B cell (primary cell): Measurements from ENCODE around the gene CMTM7. TPM values are rescaled to one million over a fixed set of nuclear protein-coding genes. Genes with fewer than 3 reads are reported as not detected.

Experiments used
- ATAC-seq: fragments of 200-7000 bp; cut with Tn5 transposase; one replicate; pipeline ENCODE4 v1.10.0; 2021; ENCODE audit warnings: low read depth, mild to moderate bottlenecking, moderate number of reproducible peaks, moderate library complexity
- CTCF ChIA-PET: fragments of 350-600 bp; sonication (Branson Sonifier 250); formaldehyde crosslinking; loops from one replicate; lab custom pipeline; 2021; ENCODE audit warnings: antibody characterized with exemption, inconsistent platforms; lab: Charles Lee
- POLR2A ChIA-PET: fragments of 350-600 bp; sonication (Branson Sonifier 250); formaldehyde crosslinking; loops from one replicate; lab custom pipeline; 2021; ENCODE audit warnings: antibody characterized with exemption; lab: Charles Lee
- DNase-seq: peaks from one replicate; pipeline ENCODE4 v3.0.0; 2013
- H2AFZ ChIP-seq: 2 replicates; pipeline ENCODE4 v1.6.1; 2012; ENCODE audit warnings: mild to moderate bottlenecking, low read depth, low read length; ENCODE audit not compliant: insufficient read depth, poor library complexity, severe bottlenecking
- H3K27ac ChIP-seq, 2 donors: 1 replicate in 1 of 2; 2 replicates in 1 of 2; pipeline ENCODE4 v1.5.1; 2012 to 2013; ENCODE audit warnings: low read length in 2 of 2, mild to moderate bottlenecking in 2 of 2, moderate library complexity in 1 of 2
- H3K27me3 ChIP-seq, 4 experiments: fragments of 200-600 bp in 1 of 4; sonication (generic) in 1 of 4; replicated peaks in 1 of 4; 1 replicate in 2 of 4; 2 replicates in 2 of 4; pipeline versions ENCODE4 v1.6.1 to v1.7.0; 2013 to 2016; ENCODE audit warnings: low read length in 3 of 4, mild to moderate bottlenecking in 2 of 4, mixed read lengths in 1 of 4, moderate library complexity in 1 of 4; ENCODE audit not compliant: insufficient read depth in 4 of 4, control insufficient read depth in 3 of 4; ENCODE audit errors: control extremely low read depth in 1 of 4
- H3K36me3 ChIP-seq, 2 experiments: replicated peaks in 1 of 2; 1 replicate in 1 of 2; 2 replicates in 1 of 2; pipeline versions ENCODE4 v1.6.1 to v1.7.1; 2013; ENCODE audit warnings: low read length in 1 of 2; ENCODE audit not compliant: insufficient read depth in 2 of 2, control insufficient read depth in 1 of 2; ENCODE audit errors: control extremely low read depth in 1 of 2, extremely low read depth in 1 of 2
- H3K4me1 ChIP-seq, 2 donors: fragments of 200-600 bp in 1 of 2; sonication (generic) in 1 of 2; 1 replicate in 1 of 2; 2 replicates in 1 of 2; pipeline versions ENCODE4 v1.5.1 to v1.6.1; 2013 to 2017; ENCODE audit warnings: low read length in 2 of 2; ENCODE audit not compliant: control insufficient read depth in 2 of 2, insufficient read depth in 2 of 2
- H3K4me2 ChIP-seq: replicated peaks from 2 replicates; pipeline ENCODE3; 2012; ENCODE audit warnings: mild to moderate bottlenecking, low read depth, low read length; ENCODE audit not compliant: poor library complexity, severe bottlenecking
- H3K4me3 ChIP-seq, 5 experiments: fragments of 200-600 bp in 1 of 5; sonication (generic) in 1 of 5; 1 replicate in 3 of 5; 2 replicates in 2 of 5; pipeline versions ENCODE4 v1.5.1 to v1.7.0; 2011 to 2016; ENCODE audit warnings: low read length in 4 of 5, mild to moderate bottlenecking in 4 of 5, low read depth in 2 of 5, control low read depth in 1 of 5, moderate library complexity in 1 of 5; ENCODE audit not compliant: insufficient read depth in 1 of 5; ENCODE audit errors: control extremely low read depth in 1 of 5, extremely low read depth in 1 of 5
- H3K79me2 ChIP-seq: fragments of 200-600 bp; sonication (generic); one replicate; pipeline ENCODE4 v1.6.0; 2016; ENCODE audit warnings: low read length; ENCODE audit not compliant: control insufficient read depth, insufficient read depth
- H3K9ac ChIP-seq: fragments of 200-600 bp; sonication (generic); 2 replicates; pipeline ENCODE4 v1.6.1; 2017; ENCODE audit warnings: mild to moderate bottlenecking, low read length, moderate library complexity
- H3K9me3 ChIP-seq, 3 donors: one replicate each; pipeline versions ENCODE4 v1.6.1 to v1.7.1; 2013; ENCODE audit warnings: low read length in 2 of 3; ENCODE audit not compliant: control insufficient read depth in 2 of 3, insufficient read depth in 1 of 3; ENCODE audit errors: control extremely low read depth in 1 of 3
- H4K20me1 ChIP-seq: 2 replicates; pipeline ENCODE4 v1.6.0; 2012; ENCODE audit warnings: mild to moderate bottlenecking, low read length; ENCODE audit not compliant: insufficient read depth, control insufficient read depth, poor library complexity, severe bottlenecking
- H3K27ac Mint-ChIP-seq: one replicate; pipeline ENCODE4 v1.8.0; 2021; ENCODE audit warnings: mixed read lengths
- H3K27me3 Mint-ChIP-seq: one replicate; pipeline ENCODE4 v1.8.0; 2021; ENCODE audit warnings: mixed read lengths
- H3K4me1 Mint-ChIP-seq: one replicate; pipeline ENCODE4 v1.8.0; 2021; ENCODE audit warnings: mixed read lengths
- H3K4me3 Mint-ChIP-seq: one replicate; pipeline ENCODE4 v1.8.0; 2021; ENCODE audit warnings: mixed read lengths
- H3K9me3 Mint-ChIP-seq: one replicate; pipeline ENCODE4 v1.8.0; 2022; ENCODE audit warnings: mixed read lengths; ENCODE audit not compliant: insufficient read depth
- CTCF ChIP-seq: fragments of 200-600 bp; IDR thresholded peaks from one replicate; pipeline ENCODE4 v1.8.0; 2022; ENCODE audit warnings: antibody characterized with exemption, mild to moderate bottlenecking
- EZH2 ChIP-seq: IDR thresholded peaks from 2 replicates; pipeline ENCODE4 v1.6.1; 2012; ENCODE audit warnings: borderline replicate concordance, low read depth, mild to moderate bottlenecking, moderate library complexity, low read length; ENCODE audit not compliant: insufficient read depth, poor library complexity, severe bottlenecking
- WGBS: methylation state at CpG from one replicate; pipeline ENCODE4 v1.1.5; 2013; ENCODE audit warnings: missing lambda C conversion rate; ENCODE audit not compliant: insufficient coverage; 5-methylcytosine and 5-hydroxymethylcytosine counted together
- intact Hi-C: fragments of 100-400 bp; cut with micrococcal nuclease; formaldehyde crosslinking; loops from one replicate; pipeline ENCODE4 v1.10.0; 2022
- polyA plus RNA-seq: library from polyadenylated mRNA; depleted of rRNA; stranded (reverse); fragments of >200 nt; gene quantifications from 2 replicates; pipeline ENCODE4 v1.2.3, GENCODE V29; 2012
- total RNA-seq, 2 donors: library from RNA; stranded (reverse); fragments of 120-200 nt in 1 of 2; gene quantifications; 1 replicate in 1 of 2; 2 replicates in 1 of 2; pipeline versions ENCODE4 v1.2.3 to v1.2.4, GENCODE V29; 2013 to 2022

CMTM7 gene
- total and polyA plus RNA-seq, 2 donors (not counting 1 experiment from before 2014, with no cell fraction given), result 71.5 to 76.1 TPM

DNA sequence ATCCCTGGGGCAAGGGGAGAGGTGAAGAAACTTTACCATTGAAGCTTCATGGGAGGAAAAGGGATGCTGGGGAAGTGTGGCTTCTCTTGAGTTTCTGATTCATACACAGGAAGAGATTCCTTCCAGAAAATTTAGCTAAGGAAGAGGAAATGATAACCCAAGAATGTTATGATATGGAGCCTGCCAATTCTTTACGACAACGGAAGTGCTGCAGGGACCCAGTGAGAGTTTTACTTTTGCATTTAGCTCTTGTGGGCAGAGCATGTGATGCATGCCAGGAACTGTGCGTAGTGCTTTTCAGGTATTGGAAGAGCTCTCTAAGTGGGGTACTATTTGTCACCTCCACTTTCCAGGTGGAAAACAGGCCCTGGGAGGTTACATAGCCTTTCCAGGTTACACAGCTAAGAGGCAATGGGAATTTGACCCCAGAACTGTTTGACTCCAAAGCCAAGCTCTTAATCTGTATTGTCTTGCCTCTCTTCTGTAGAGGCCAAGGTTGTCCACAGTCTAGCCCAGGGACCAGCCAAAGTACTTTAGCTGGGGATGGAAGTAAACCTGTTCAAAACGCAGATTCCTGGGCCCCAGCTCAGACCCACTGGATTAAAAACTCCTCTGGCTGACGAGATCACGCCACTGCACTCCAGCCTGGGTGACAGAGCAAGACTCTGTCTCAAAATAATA, 23.0 kb downstream of the CMTM7 start:
- ChIA-PET POLR2A (interaction anchor here (0.6 to 0.9 kb wide), 2 partner anchors 25 to 34 kb away, joined by 5 to 11 read pairs; no protein-coding TSS in a partner anchor), CTCF (interaction anchor here (0.5 to 4.5 kb wide), 9 partner anchors 9 to 69 kb away, joined by 3 to 24 read pairs (median 4); no protein-coding TSS in a partner anchor)
- Histone ChIP-seq H3K27ac (peak overlapping the region; percentile 71 to 73), H3K4me2 (peak overlapping the region; percentile 52), H3K4me3 (no peak overlapping the region), H3K27me3 (no peaks in the 10 kb centered on the region), H3K9ac (no peak overlapping the region), H3K79me2 (peaks cover 95% of the 10 kb centered on the region), H3K4me1 (peaks cover 31 to 33% of the 10 kb centered on the region in 2 donors), H4K20me1 (peaks cover 4% of the 10 kb centered on the region), H3K36me3 (peaks cover 0 to 2% of the 10 kb centered on the region in 2 experiments), H3K9me3 (no peaks in the 10 kb centered on the region), H2AFZ (peak overlapping the region; percentile 61)
- DNase-seq (peak; percentile 63), ATAC-seq (peak; percentile 87)
- Mint-ChIP-seq H3K27me3 (no peaks in the 10 kb centered on the region), H3K4me1 (peaks cover 61% of the 10 kb centered on the region), H3K9me3 (no peaks in the 10 kb centered on the region), H3K4me3 (peak overlapping the region; percentile 48), H3K27ac (peak overlapping the region; percentile 88)
- 38% methylated on average over 3 of the region's 6 CpGs for WGBS
- TF ChIP-seq CTCF (no peak), EZH2 (no peak)
- intact Hi-C loops, result loop anchor here (5.0 kb wide), 1 partner anchor 37 kb away; no protein-coding TSS in a partner anchor

- Histone ChIP-seq H3K36me3 (no peaks in the 10 kb centered on the region), H2AFZ (peak overlapping the region; percentile 1), H3K27ac (peak overlapping the region; percentile 79 to 86), H3K27me3 (no peaks in the 10 kb centered on the region), H3K4me3 (peak overlapping the region in 2 of 5 experiments; percentile 11 to 38), H3K4me1 (peaks cover 67 to 73% of the 10 kb centered on the region in 2 donors), H3K4me2 (peak overlapping the region; percentile 74), H3K79me2 (peaks cover 81% of the 10 kb centered on the region), H4K20me1 (no peaks in the 10 kb centered on the region), H3K9me3 (peaks cover 0 to 3% (median 0%) of the 10 kb centered on the region in 3 donors), H3K9ac (peak overlapping the region; percentile 27)
- H3K4me1 Mint-ChIP-seq, result peaks cover 84% of the 10 kb centered on the region
- no peaks in the 10 kb centered on the region for H3K9me3 Mint-ChIP-seq
- ATAC-seq (no peak), DNase-seq (no peak)
- H3K4me3 Mint-ChIP-seq, result peak overlapping the region; percentile 84
- H3K27me3 Mint-ChIP-seq, result no peaks in the 10 kb centered on the region
- ChIA-PET CTCF (interaction anchor here (0.5 to 5.6 kb wide), 12 partner anchors 10 to 64 kb away, joined by 3 to 55 read pairs (median 4); partner anchors contain the start of gene CMTM7), POLR2A (interaction anchor here (1.1 to 1.4 kb wide), 3 partner anchors 16 to 79 kb away, joined by 3 read pairs; no protein-coding TSS in a partner anchor)
- WGBS, result 32% methylated on average over 2 of the region's 2 CpGs
- intact Hi-C loops, result loop anchor here (1.0 to 5.0 kb wide), 4 partner anchors 19 to 48 kb away; no protein-coding TSS in a partner anchor
- TF ChIP-seq CTCF, result no peak
- no peak for TF ChIP-seq EZH2
- peak overlapping the region; percentile 97 for H3K27ac Mint-ChIP-seq
These were observed 28.1 kb downstream of the CMTM7 start for GRCh38 chr3:32419742-32420125.
